ENCODE data around the gene ATP11B. TPM values are rescaled to one million over a fixed set of nuclear protein-coding genes. Genes with fewer than 3 reads are reported as not detected.
A peak's percentile ranks its signal among the peaks of the same experiment; 100 is the strongest.

ATP11B gene
- 100 to 1,000 TPM; 117 to 219 (median 134) TPM for total RNA-seq

GRCh38 chr3:182792901-182793662 is at the start of gene ATP11B:
ATP11B (plus strand) TSS chr3:182793504; CDS start chr3:182793760, 256 bp downstream.
- Histone ChIP-seq H3K27me3 (no peaks in the 10 kb centered on the region), H3K27ac (peak within 1 kb of the TSS; percentile 96 to 99 (median 98)), H3K9me3 (no peaks in the 10 kb centered on the region), H3K4me3 (peak within 1 kb of the TSS; percentile 89 to 96 (median 92)), H3K36me3 (no peaks in the 10 kb centered on the region), H3K4me1 (peaks cover 3 to 43% (median 21%) of the 10 kb centered on the region in 4 donors)
- intact Hi-C loops (cut with DNase I; ENCODE audit: low total_unique reads) (no loop called here), in situ Hi-C loops (cut with MboI; ENCODE audit: low pct_ligation_motif_present in 1 of 4, low pct_unique_long_range_greater_than_20kb in 1 of 4, low sequenced_read_pairs in 3 of 4) (no loop called here)
- DNase-seq, result peak; percentile 85
- 0% methylated on average over 1 to 35 of the region's 74 CpGs for WGBS, 2 donors (ENCODE audit: low coverage in 1 of 2)
- TF ChIP-seq CTCF (IDR thresholded peaks at IDR 0.05) (no peak), POLR2A (IDR thresholded peaks at IDR 0.05) (peak; percentile 86), EP300 (IDR thresholded peaks at IDR 0.05; ENCODE audit: low read depth) (no peak), POLR2AphosphoS5 (IDR thresholded peaks at IDR 0.05) (peak; percentile 77 to 94 (median 88))

- TF ChIP-seq EP300 (IDR thresholded peaks at IDR 0.05; ENCODE audit: low read depth) (no peak), CTCF (IDR thresholded peaks at IDR 0.05) (no peak), POLR2AphosphoS5 (IDR thresholded peaks at IDR 0.05) (no peak), POLR2A (IDR thresholded peaks at IDR 0.05) (no peak)
- intact Hi-C loops (cut with DNase I; ENCODE audit: low total_unique reads), result no loop called here
- Histone ChIP-seq H3K36me3 (no peaks in the 10 kb centered on the region), H3K27me3 (no peaks in the 10 kb centered on the region), H3K27ac (no peak overlapping the region), H3K4me1 (no peaks in the 10 kb centered on the region), H3K4me3 (no peak overlapping the region), H3K9me3 (no peaks in the 10 kb centered on the region)
- no peak for DNase-seq
- 31 to 34% methylated on average over 3 of the region's 3 CpGs for WGBS, 2 donors (ENCODE audit: low coverage in 1 of 2)
- in situ Hi-C loops (cut with MboI; ENCODE audit: low pct_ligation_motif_present in 1 of 4, low pct_unique_long_range_greater_than_20kb in 1 of 4, low sequenced_read_pairs in 3 of 4), result no loop called here
Observed at GRCh38 chr3:182746959-182747358, 46.3 kb upstream of the ATP11B start.

- DNase-seq, result no peak
- Histone ChIP-seq H3K4me3 (no peak overlapping the region), H3K4me1 (peaks cover 0 to 3% (median 1%) of the 10 kb centered on the region in 4 donors), H3K27ac (no peak overlapping the region), H3K9me3 (no peaks in the 10 kb centered on the region), H3K36me3 (no peaks in the 10 kb centered on the region), H3K27me3 (no peaks in the 10 kb centered on the region)
- no peak for TF ChIP-seq POLR2A (IDR thresholded peaks at IDR 0.05)
- no peak for TF ChIP-seq EP300 (IDR thresholded peaks at IDR 0.05; ENCODE audit: low read depth)
- TF ChIP-seq POLR2AphosphoS5 (IDR thresholded peaks at IDR 0.05), result no peak
- no peak for TF ChIP-seq CTCF (IDR thresholded peaks at IDR 0.05)
- in situ Hi-C loops (cut with MboI; ENCODE audit: low pct_ligation_motif_present in 1 of 4, low pct_unique_long_range_greater_than_20kb in 1 of 4, low sequenced_read_pairs in 3 of 4), result no loop called here
- intact Hi-C loops (cut with DNase I; ENCODE audit: low total_unique reads), result no loop called here
Observed at GRCh38 chr3:182755308-182755707, 38.0 kb upstream of the ATP11B start.

GRCh38 chr3:182755712-182756111 is 37.6 kb upstream of the ATP11B start:
- Histone ChIP-seq H3K36me3 (no peaks in the 10 kb centered on the region), H3K4me3 (no peak overlapping the region), H3K27ac (no peak overlapping the region), H3K27me3 (no peaks in the 10 kb centered on the region), H3K9me3 (no peaks in the 10 kb centered on the region), H3K4me1 (peaks cover 0 to 7% (median 3%) of the 10 kb centered on the region in 4 donors)
- TF ChIP-seq CTCF (IDR thresholded peaks at IDR 0.05) (no peak), POLR2A (IDR thresholded peaks at IDR 0.05) (no peak), POLR2AphosphoS5 (IDR thresholded peaks at IDR 0.05) (no peak), EP300 (IDR thresholded peaks at IDR 0.05; ENCODE audit: low read depth) (no peak)
- intact Hi-C loops (cut with DNase I; ENCODE audit: low total_unique reads) (loop anchor here (2.0 kb wide), 1 partner anchor 59 kb away; no protein-coding TSS in a partner anchor), in situ Hi-C loops (cut with MboI; ENCODE audit: low pct_ligation_motif_present in 1 of 4, low pct_unique_long_range_greater_than_20kb in 1 of 4, low sequenced_read_pairs in 3 of 4) (no loop called here)
- WGBS, 2 donors (ENCODE audit: low coverage in 1 of 2), result 54 to 72% methylated on average over 3 of the region's 3 CpGs
- no peak for DNase-seq

Data from transverse colon (tissue), 4 donors.